OCI-LY3 (cell line): ENCODE results near the gene PATE2.

Experiments used
- CTCF ChIP-seq: fragments of 200-600, 300-600 bp; sonication (generic); IDR thresholded peaks from 2 replicates; pipeline ENCODE4 v1.5.1; 2014; ENCODE audit warnings: antibody characterized with exemption, low read length, low read depth
- EZH2phosphoT487 ChIP-seq: fragments of 200-600 bp; shearing (Covaris generic); IDR thresholded peaks from 2 replicates; pipeline ENCODE4 v1.6.1; 2018; ENCODE audit warnings: antibody characterized with exemption, mixed run types, low read depth

GRCh38 chr11:125784678-125785077, 6.0 kb upstream of the PATE2 start:
- TF ChIP-seq CTCF (no peak), EZH2phosphoT487 (no peak)
